ENCODE results near the gene NR4A3. TPM values are rescaled to one million over a fixed set of nuclear protein-coding genes. Genes with fewer than 3 reads are reported as not detected.

Gene NR4A3
- total RNA-seq, 2 experiments from 2014 or later, result 112 to 113 TPM

GRCh38 chr9:99881769-99882168 lies 60.1 kb downstream of the NR4A3 start:
- peaks cover 4% of the 10 kb centered on the region for H3K4me1 Mint-ChIP-seq (ENCODE audit: low read depth)
- ATAC-seq, result no peak
- H3K4me3 Mint-ChIP-seq, result no peak overlapping the region
- intact Hi-C loops (cut with micrococcal nuclease), result no loop called here
- H3K27me3 Mint-ChIP-seq, result no peaks in the 10 kb centered on the region
- no peak for DNase-seq
- ChIA-PET POLR2A (no interaction called here), CTCF (no interaction called here)
- no peaks in the 10 kb centered on the region for H3K9me3 Mint-ChIP-seq
- no peaks in the 10 kb centered on the region for H3K36me3 Mint-ChIP-seq (ENCODE audit: low read depth)
- TF ChIP-seq CTCF (IDR thresholded peaks at IDR 0.05), result no peak
- no peak overlapping the region for H3K27ac Mint-ChIP-seq

- ATAC-seq (no peak), DNase-seq (no peak)
- ChIA-PET CTCF (no interaction called here), POLR2A (no interaction called here)
- H3K36me3 Mint-ChIP-seq (ENCODE audit: low read depth), result no peaks in the 10 kb centered on the region
- TF ChIP-seq CTCF (IDR thresholded peaks at IDR 0.05), result no peak
- H3K9me3 Mint-ChIP-seq, result no peaks in the 10 kb centered on the region
- no peak overlapping the region for H3K4me3 Mint-ChIP-seq
- peaks cover 6% of the 10 kb centered on the region for H3K4me1 Mint-ChIP-seq (ENCODE audit: low read depth)
- no peak overlapping the region for H3K27ac Mint-ChIP-seq
- intact Hi-C loops (cut with micrococcal nuclease), result no loop called here
- peaks cover 2% of the 10 kb centered on the region for H3K27me3 Mint-ChIP-seq
Measured at GRCh38 chr9:99885747-99886146, 64.1 kb downstream of the NR4A3 start.

- DNase-seq (peak; percentile 29), ATAC-seq (no peak)
- peaks cover 2% of the 10 kb centered on the region for H3K27me3 Mint-ChIP-seq
- intact Hi-C loops (cut with micrococcal nuclease), result no loop called here
- H3K4me1 Mint-ChIP-seq (ENCODE audit: low read depth), result peaks cover 2% of the 10 kb centered on the region
- POLR2A ChIA-PET, result interaction anchor here (0.9 to 1.2 kb wide), 2 partner anchors 16 to 23 kb away, joined by 3 to 4 read pairs; no protein-coding TSS in a partner anchor
- TF ChIP-seq CTCF (IDR thresholded peaks at IDR 0.05), result no peak
- H3K27ac Mint-ChIP-seq, result no peak overlapping the region
- H3K9me3 Mint-ChIP-seq, result no peaks in the 10 kb centered on the region
- H3K36me3 Mint-ChIP-seq (ENCODE audit: low read depth), result no peaks in the 10 kb centered on the region
- CTCF ChIA-PET, result interaction anchor here (0.5 to 1.2 kb wide), 8 partner anchors 14 to 201 kb away, joined by 3 to 4 read pairs (median 3); no protein-coding TSS in a partner anchor
- H3K4me3 Mint-ChIP-seq, result no peak overlapping the region
Measured at GRCh38 chr9:99889120-99889519, 67.4 kb downstream of the NR4A3 start.

GRCh38 chr9:99894826-99895225 lies 73.1 kb downstream of the NR4A3 start:
- Mint-ChIP-seq H3K27ac (no peak overlapping the region), H3K9me3 (no peaks in the 10 kb centered on the region), H3K27me3 (peaks cover 5% of the 10 kb centered on the region), H3K4me3 (no peak overlapping the region), H3K36me3 (ENCODE audit: low read depth) (no peaks in the 10 kb centered on the region), H3K4me1 (ENCODE audit: low read depth) (no peaks in the 10 kb centered on the region)
- TF ChIP-seq CTCF (IDR thresholded peaks at IDR 0.05), result no peak
- ATAC-seq (no peak), DNase-seq (no peak)
- CTCF ChIA-PET, result no interaction called here
- POLR2A ChIA-PET, result no interaction called here
- intact Hi-C loops (cut with micrococcal nuclease), result no loop called here

- intact Hi-C loops (cut with micrococcal nuclease), result no loop called here
- ATAC-seq (no peak), DNase-seq (no peak)
- no peaks in the 10 kb centered on the region for H3K36me3 Mint-ChIP-seq (ENCODE audit: low read depth)
- no peak overlapping the region for H3K27ac Mint-ChIP-seq
- H3K4me1 Mint-ChIP-seq (ENCODE audit: low read depth), result no peaks in the 10 kb centered on the region
- POLR2A ChIA-PET, result interaction anchor here (1.3 kb wide), 1 partner anchor 11 kb away, joined by 3 read pairs; the partner anchor contains the start of gene STX17
- peaks cover 5% of the 10 kb centered on the region for H3K27me3 Mint-ChIP-seq
- no peak for TF ChIP-seq CTCF (IDR thresholded peaks at IDR 0.05)
- no peak overlapping the region for H3K4me3 Mint-ChIP-seq
- H3K9me3 Mint-ChIP-seq, result no peaks in the 10 kb centered on the region
- CTCF ChIA-PET, result interaction anchor here (1.2 kb wide), 1 partner anchor 10 kb away, joined by 4 read pairs; the partner anchor contains the start of gene STX17
Measured at GRCh38 chr9:99895510-99895909, 73.8 kb downstream of the NR4A3 start.

Data from activated CD8-positive, alpha-beta T cell treated with anti-CD3 and anti-CD28 coated beads for 36 hours (primary cell).